Stomach (tissue), 9 donors: ENCODE measurements around the gene MBP. TPM values are rescaled to one million over a fixed set of nuclear protein-coding genes. Genes with fewer than 3 reads are reported as not detected.

Experiments
- DNase-seq, 2 donors: peaks; one replicate each; pipeline versions ENCODE4 v3.0.0 to v3.0.0-alpha.2; 2013 to 2019
- H3K27ac ChIP-seq, 5 donors: fragments of 200-600 bp in 4 of 5; sonication (generic) in 4 of 5; one replicate each; pipeline ENCODE4 v1.5.1; 2013 to 2019; ENCODE audit warnings: mild to moderate bottlenecking in 1 of 5, moderate library complexity in 1 of 5
- H3K27me3 ChIP-seq, 3 donors: fragments of 200-600 bp; sonication (generic); one replicate each; pipeline ENCODE4 v1.5.1; 2017 to 2019; ENCODE audit warnings: mixed run types in 1 of 3
- H3K36me3 ChIP-seq, 4 donors: fragments of 200-600 bp; sonication (generic); 1 replicate in 3 of 4; 2 replicates in 1 of 4; pipeline ENCODE4 v1.5.1; 2016 to 2019
- H3K4me1 ChIP-seq, 4 donors: fragments of 200-600 bp; sonication (generic); one replicate each; pipeline ENCODE4 v1.5.1; 2016 to 2019
- H3K4me3 ChIP-seq, 4 donors: fragments of 200-600 bp; sonication (generic) in 3 of 4; one replicate each; pipeline ENCODE4 v1.5.1; 2016 to 2019; ENCODE audit warnings: mild to moderate bottlenecking in 1 of 4
- H3K9me3 ChIP-seq, 4 donors: fragments of 200-600 bp; sonication (generic); one replicate each; pipeline ENCODE4 v1.5.1; 2016 to 2019
- CTCF ChIP-seq, 7 experiments: fragments of 450-650 bp in 4 of 7; fragments of 200-600 bp in 3 of 7; sonication (generic) in 3 of 7; IDR thresholded peaks; one replicate each; pipeline ENCODE4 v1.5.1; 2016 to 2019; ENCODE audit warnings: antibody characterized with exemption in 7 of 7, control low read depth in 2 of 7, mild to moderate bottlenecking in 1 of 7
- EP300 ChIP-seq: sonication (generic); formaldehyde crosslinking; IDR thresholded peaks from one replicate; pipeline ENCODE4 v1.6.1; 2017; ENCODE audit warnings: antibody characterized with exemption
- POLR2A ChIP-seq, 4 donors: fragments of 450-650 bp; IDR thresholded peaks; one replicate each; pipeline ENCODE4 v1.6.1; 2016; ENCODE audit warnings: antibody characterized with exemption in 4 of 4, control low read depth in 2 of 4, mild to moderate bottlenecking in 1 of 4, moderate library complexity in 1 of 4
- POLR2AphosphoS5 ChIP-seq, 3 donors: sonication (generic); formaldehyde crosslinking; IDR thresholded peaks; one replicate each; pipeline ENCODE4 v1.6.1; 2016; ENCODE audit warnings: antibody characterized with exemption in 3 of 3
- WGBS, 5 donors: extraction: QIAGEN DNeasy Blood & Tissue Kit in 3 of 5; methylation state at CpG; one replicate each; pipeline versions ENCODE4 v1.1.5 to v1.1.7; 2013 to 2018; 5-methylcytosine and 5-hydroxymethylcytosine counted together
- intact Hi-C: fragments of 100-400 bp; cut with DNase I; formaldehyde crosslinking; loops from one replicate; pipeline ENCODE4 v1.15.1; 2023; ENCODE audit warnings: low total_unique reads
- polyA plus RNA-seq, 3 donors: library from polyadenylated mRNA; stranded (reverse); fragments of 200-250 nt; gene quantifications; one replicate each; pipeline ENCODE4 v1.2.3, GENCODE V29; 2013
- total RNA-seq, 5 donors: library from RNA; depleted of rRNA; stranded (reverse); fragments of >200 nt; gene quantifications; one replicate each; pipeline versions ENCODE4 v1.1.0 to v1.2.3, GENCODE V29; 2014 to 2016
- donor health status: healthy with polysubstance abuse.
- donor health status: Bipolar disorder and iron deficiency.
- donor health status: healthy.

Gene MBP
- total and polyA plus RNA-seq, 8 donors = 7.9 to 407 (median 33.3) TPM

- WGBS, 5 donors = 62 to 84% (median 81%) methylated on average over 11 of the region's 11 CpGs
- Histone ChIP-seq H3K36me3 (peaks cover 6 to 88% (median 78%) of the 10 kb centered on the region in 4 donors), H3K27ac (no peak overlapping the region), H3K4me3 (no peak overlapping the region), H3K9me3 (no peaks in the 10 kb centered on the region), H3K27me3 (no peaks in the 10 kb centered on the region), H3K4me1 (no peaks in the 10 kb centered on the region)
- TF ChIP-seq POLR2AphosphoS5 (IDR thresholded peaks at IDR 0.05) = peak in 1 of 3 donors; percentile 8
- no peak for TF ChIP-seq POLR2A (IDR thresholded peaks at IDR 0.05)
- TF ChIP-seq EP300 = no peak
- TF ChIP-seq CTCF (IDR thresholded peaks at IDR 0.05) = no peak
- no peak for DNase-seq
- intact Hi-C loops = no loop called here
These were observed 200.4 kb downstream of the MBP start for GRCh38 chr18:76932026-76932819.

- no peak overlapping the region for H3K4me3 ChIP-seq
- no peaks in the 10 kb centered on the region for H3K27me3 ChIP-seq
- no peaks in the 10 kb centered on the region for H3K4me1 ChIP-seq
- intact Hi-C loops = no loop called here
- H3K27ac ChIP-seq = no peak overlapping the region
- DNase-seq = no peak
- 87 to 92% (median 91%) methylated on average over 6 of the region's 6 CpGs for WGBS, 5 donors
- peaks cover 9 to 86% (median 74%) of the 10 kb centered on the region in 4 donors for H3K36me3 ChIP-seq
- no peaks in the 10 kb centered on the region for H3K9me3 ChIP-seq
- TF ChIP-seq POLR2AphosphoS5 (IDR thresholded peaks at IDR 0.05) (no peak), POLR2A (IDR thresholded peaks at IDR 0.05) (no peak), CTCF (IDR thresholded peaks at IDR 0.05) (no peak), EP300 (no peak)
These were observed 201.4 kb downstream of the MBP start for GRCh38 chr18:76931171-76931570.

Other genes with a start within 250 kb of the MBP start
- 1 to 10 TPM in 1 of 5 donors, under 1 TPM in 2, not detected in 2; under 0.01 to 1.8 (median 0.55) TPM for gene GALR1, start 117.1 kb upstream of the MBP start, total RNA-seq
- under 1 TPM in 1 of 3 donors, not detected in 2; 0.05 TPM for gene GALR1, start 117.1 kb upstream of the MBP start, polyA plus RNA-seq